CD4-positive, alpha-beta T cell treated with Interleukin-4 for 4 hours (primary cell): Measurements from ENCODE around the gene CNNM3.

Experiments
- DNase-seq: peaks from one replicate; pipeline ENCODE4 v3.0.0-alpha.2; 2020

CNNM3 gene

GRCh38 chr2:96866986-96867755 lies 51.1 kb downstream of the CNNM3 start:
- no peak for DNase-seq

- DNase-seq = no peak
Measured at GRCh38 chr2:96867756-96868554, 51.9 kb downstream of the CNNM3 start.

GRCh38 chr2:96868555-96869280 lies 52.6 kb downstream of the CNNM3 start:
- peak; percentile 41 for DNase-seq

- DNase-seq = no peak
Measured at GRCh38 chr2:96869281-96869821, 53.3 kb downstream of the CNNM3 start.

GRCh38 chr2:96869822-96870625 lies 54.0 kb downstream of the CNNM3 start, which contains the start of gene SEMA4C:
Gene SEMA4C (minus strand): TSS chr2:96870080. CDS start chr2:96867886, 2,194 bp downstream.
- peak; percentile 33 for DNase-seq

- DNase-seq = peak; percentile 69
Measured at GRCh38 chr2:96870626-96871255, 54.7 kb downstream of the CNNM3 start.

GRCh38 chr2:96872591-96873349 lies 56.7 kb downstream of the CNNM3 start:
- no peak for DNase-seq

GRCh38 chr2:96873651-96874096 lies 57.6 kb downstream of the CNNM3 start:
- no peak for DNase-seq

- peak; percentile 37 for DNase-seq
Measured at GRCh38 chr2:96874198-96874831, 58.2 kb downstream of the CNNM3 start.

- no peak for DNase-seq
Measured at GRCh38 chr2:96875498-96876268, 59.6 kb downstream of the CNNM3 start.

GRCh38 chr2:96876269-96877041 lies 60.4 kb downstream of the CNNM3 start:
- no peak for DNase-seq

GRCh38 chr2:96877042-96877451 lies 61.0 kb downstream of the CNNM3 start:
- DNase-seq = no peak

GRCh38 chr2:96877631-96878092 lies 61.6 kb downstream of the CNNM3 start:
- no peak for DNase-seq

GRCh38 chr2:96878171-96878570 lies 62.1 kb downstream of the CNNM3 start:
- DNase-seq = no peak

- DNase-seq = no peak
Measured at GRCh38 chr2:96878796-96879544, 62.9 kb downstream of the CNNM3 start.

- DNase-seq = no peak
Measured at GRCh38 chr2:96879545-96880040, 63.5 kb downstream of the CNNM3 start.

GRCh38 chr2:96880891-96881273 lies 64.8 kb downstream of the CNNM3 start:
- no peak for DNase-seq
